ENCODE measurements around the gene CTDSPL.

The CTDSPL gene

GRCh38 chr3:37853691-37854413 lies 7.8 kb upstream of the CTDSPL start:
- DNase-seq (ENCODE audit: low read depth in 2 of 2) = no peak

- DNase-seq (ENCODE audit: low read depth in 2 of 2) = peak; percentile 41 to 76
Measured at GRCh38 chr3:37855363-37855970, 6.2 kb upstream of the CTDSPL start.

GRCh38 chr3:37856381-37856780 lies 5.3 kb upstream of the CTDSPL start:
- no peak for DNase-seq (ENCODE audit: low read depth in 2 of 2)

GRCh38 chr3:37858742-37859141 lies 2.9 kb upstream of the CTDSPL start:
- DNase-seq (ENCODE audit: low read depth in 2 of 2) = no peak

- no peak for DNase-seq (ENCODE audit: low read depth in 2 of 2)
Measured at GRCh38 chr3:37859354-37859753, 2.3 kb upstream of the CTDSPL start.

- no peak for DNase-seq (ENCODE audit: low read depth in 2 of 2)
Measured at GRCh38 chr3:37859908-37860199, 1.8 kb upstream of the CTDSPL start.

- peak in 1 of 2 experiments; percentile 40 for DNase-seq (ENCODE audit: low read depth in 2 of 2)
Measured at GRCh38 chr3:37862219-37862902, 681 bp downstream of the CTDSPL start.

GRCh38 chr3:37862903-37863815 lies 1.5 kb downstream of the CTDSPL start:
- DNase-seq (ENCODE audit: low read depth in 2 of 2) = no peak

- DNase-seq (ENCODE audit: low read depth in 2 of 2) = no peak
Measured at GRCh38 chr3:37863949-37864822, 2.5 kb downstream of the CTDSPL start.

GRCh38 chr3:37864904-37865303 lies 3.2 kb downstream of the CTDSPL start:
- DNase-seq (ENCODE audit: low read depth in 2 of 2) = no peak

GRCh38 chr3:37867144-37867543 lies 5.5 kb downstream of the CTDSPL start:
- no peak for DNase-seq (ENCODE audit: low read depth in 2 of 2)

GRCh38 chr3:37871858-37872257 lies 10.2 kb downstream of the CTDSPL start:
- no peak for DNase-seq (ENCODE audit: low read depth in 2 of 2)

- no peak for DNase-seq (ENCODE audit: low read depth in 2 of 2)
Measured at GRCh38 chr3:37872413-37873160, 10.9 kb downstream of the CTDSPL start.

- DNase-seq (ENCODE audit: low read depth in 2 of 2) = no peak
Measured at GRCh38 chr3:37876279-37876678, 14.6 kb downstream of the CTDSPL start.

GRCh38 chr3:37882711-37883110 lies 21.0 kb downstream of the CTDSPL start:
- no peak for DNase-seq (ENCODE audit: low read depth in 2 of 2)

GRCh38 chr3:37885814-37886213 lies 24.1 kb downstream of the CTDSPL start:
- DNase-seq (ENCODE audit: low read depth in 2 of 2) = no peak

GRCh38 chr3:37886395-37886794 lies 24.7 kb downstream of the CTDSPL start:
- DNase-seq (ENCODE audit: low read depth in 2 of 2) = no peak

GRCh38 chr3:37887062-37887461 lies 25.4 kb downstream of the CTDSPL start:
- no peak for DNase-seq (ENCODE audit: low read depth in 2 of 2)

GRCh38 chr3:37887824-37888223 lies 26.1 kb downstream of the CTDSPL start:
- DNase-seq (ENCODE audit: low read depth in 2 of 2) = no peak

GRCh38 chr3:37888421-37888820 lies 26.7 kb downstream of the CTDSPL start:
- DNase-seq (ENCODE audit: low read depth in 2 of 2) = no peak

All from stimulated activated CD4-positive, alpha-beta T cell treated with anti-CD3 and anti-CD28 coated beads, Interleukin-12 subunit alpha, Interleukin-12 subunit beta, amount 100 ng/mL, for 24 hours (primary cell).